NK-92 (cell line): Measurements from ENCODE around the gene ILKAP.
"Not testable (repeated sequence)": the region's sequence is repeated elsewhere in the genome, so short reads cannot be mapped to it uniquely, and the experiment has no call there.

Experiments used
- DNase-seq: peaks from one replicate; lab custom pipeline; 2025; ENCODE audit not compliant: unreplicated experiment; lab: John Stamatoyannopoulos, UW

Gene ILKAP

DNA sequence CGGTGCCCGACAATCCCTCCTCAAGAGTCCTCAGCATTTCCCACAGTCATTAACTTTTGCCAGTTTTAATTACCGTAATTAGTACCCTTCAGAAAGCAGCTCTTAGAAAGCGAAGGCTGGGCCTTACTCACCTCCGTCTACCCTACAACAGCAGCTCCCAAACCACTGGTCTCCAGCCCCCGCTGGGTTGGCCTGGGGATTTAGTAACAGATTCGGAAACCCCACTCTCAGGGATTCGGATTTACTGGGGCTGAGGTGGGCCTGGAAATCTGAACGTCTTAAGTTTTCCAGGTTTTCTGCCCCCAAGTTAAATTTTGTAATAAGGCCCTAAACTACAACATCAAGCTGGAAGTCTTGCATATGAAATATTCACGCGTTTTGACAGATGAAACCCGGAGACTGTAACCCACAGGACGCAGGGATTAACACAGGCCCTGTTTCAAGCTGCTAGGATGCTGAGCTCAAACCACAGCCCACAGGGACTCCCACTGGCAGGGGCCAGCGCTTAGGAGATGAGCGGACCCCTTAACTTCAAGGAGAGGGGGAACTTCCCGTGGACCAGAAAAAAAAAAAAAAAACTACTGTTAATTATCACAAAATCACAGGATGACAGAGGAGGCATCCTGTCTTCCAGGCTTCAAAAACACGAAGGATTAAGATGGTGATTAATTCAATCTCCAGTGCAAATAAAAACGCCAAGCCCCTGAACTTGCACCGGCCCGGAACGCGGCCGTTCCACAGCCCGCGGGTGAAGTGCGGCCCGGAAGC, 985 bp downstream of the ILKAP start:
- DNase-seq: no peak

DNA sequence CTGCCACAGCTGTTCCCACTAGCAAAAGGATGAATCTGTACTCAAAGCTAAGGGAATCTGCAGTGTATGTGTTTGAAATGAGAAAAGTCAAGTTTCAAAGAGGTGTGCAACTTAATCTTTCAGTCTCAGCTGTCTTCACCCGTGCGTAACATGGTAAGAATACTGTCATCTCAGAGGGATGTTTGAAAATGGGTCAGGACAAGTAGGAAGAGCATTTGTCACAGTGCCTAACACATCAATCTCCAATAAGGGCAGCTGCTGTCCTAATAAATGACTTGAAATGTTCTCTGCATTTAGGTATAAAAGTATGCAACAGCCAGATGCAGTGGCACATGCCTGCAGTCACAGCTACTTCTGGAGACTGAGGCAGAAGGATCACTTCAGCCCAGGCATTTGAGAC, 13.1 kb downstream of the ILKAP start:
- DNase-seq: no peak

DNA sequence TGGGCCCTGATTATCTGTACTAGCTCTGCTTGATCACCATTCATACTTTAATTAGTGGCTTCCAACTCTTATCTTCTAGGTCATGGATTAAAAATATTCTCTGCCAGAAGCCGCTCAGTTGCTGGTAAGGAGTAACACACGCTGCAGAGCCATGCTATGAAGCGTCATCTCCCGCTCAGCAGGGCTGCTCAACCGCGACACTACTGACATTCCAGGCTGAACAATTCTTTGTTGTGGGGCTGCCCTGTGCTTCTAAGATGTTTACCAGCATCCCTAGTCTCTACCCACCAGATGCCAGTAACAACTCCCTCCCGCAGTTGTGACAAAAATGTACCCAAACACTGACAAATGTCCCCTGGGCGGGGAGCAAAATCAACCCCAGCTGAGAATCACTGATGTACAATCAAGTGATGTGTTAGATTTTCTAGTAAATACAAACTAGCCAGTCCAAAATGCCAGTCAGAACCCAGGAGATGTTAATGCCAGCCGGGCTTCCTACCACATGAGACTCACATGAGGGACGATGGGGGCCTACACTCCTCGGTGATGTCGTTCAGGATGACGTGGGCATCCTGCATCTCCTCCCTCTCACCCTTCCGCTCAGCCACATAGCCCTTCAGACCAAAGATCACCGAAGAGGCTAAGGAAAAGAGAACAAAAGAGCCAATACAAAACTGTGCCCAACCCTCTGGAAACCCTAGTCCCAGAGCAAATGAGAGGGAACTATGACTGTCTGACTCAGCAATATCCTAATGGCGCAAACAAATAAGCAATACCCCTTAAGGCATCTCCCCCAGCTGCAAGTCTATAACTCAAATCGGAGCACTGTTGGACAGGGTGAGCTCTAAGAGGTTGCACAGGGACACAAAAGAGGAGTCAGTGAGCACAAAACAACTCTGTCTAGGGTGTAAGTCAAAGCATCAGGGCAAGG, 15.6 kb downstream of the ILKAP start:
- no peak for DNase-seq

DNA sequence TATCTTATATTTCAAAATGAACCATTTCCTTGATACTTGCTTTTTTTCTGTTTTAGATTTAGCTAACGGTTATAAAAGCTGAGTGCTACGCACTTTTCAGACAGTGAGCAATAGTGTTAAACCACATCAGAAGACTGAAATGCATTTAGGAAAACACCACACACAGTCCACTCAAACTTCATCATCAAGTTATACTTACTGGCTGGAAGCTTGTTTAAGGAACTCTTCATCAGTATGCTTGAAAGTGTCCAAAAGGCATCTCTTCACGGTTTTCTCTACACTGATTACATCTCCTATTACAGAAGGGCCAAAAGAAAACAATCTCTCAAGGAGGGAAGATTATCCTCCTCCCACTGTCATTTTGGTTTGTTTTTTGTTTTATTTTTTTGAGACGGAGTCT, 19.7 kb downstream of the ILKAP start:
- no peak for DNase-seq

DNA sequence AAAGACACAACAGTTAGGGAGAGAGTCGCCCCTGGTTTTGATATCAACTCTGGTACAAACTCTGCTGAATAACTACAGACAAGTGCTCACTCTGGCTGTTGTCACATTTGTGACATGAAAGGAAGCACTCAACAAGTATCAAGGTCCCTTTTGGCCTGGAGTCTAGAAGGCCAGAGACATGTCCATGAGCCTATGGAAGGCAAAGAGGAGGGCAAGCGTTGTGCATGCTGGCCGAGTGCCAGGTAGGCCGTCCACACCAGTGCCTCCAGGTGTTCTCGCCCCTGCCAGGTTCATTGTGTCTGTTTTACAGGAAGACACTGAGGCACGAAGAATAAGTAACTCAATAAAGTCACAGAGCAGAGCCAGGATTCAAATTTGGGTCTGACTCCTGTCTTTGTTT, 21.1 kb downstream of the ILKAP start:
- DNase-seq: no peak

DNA sequence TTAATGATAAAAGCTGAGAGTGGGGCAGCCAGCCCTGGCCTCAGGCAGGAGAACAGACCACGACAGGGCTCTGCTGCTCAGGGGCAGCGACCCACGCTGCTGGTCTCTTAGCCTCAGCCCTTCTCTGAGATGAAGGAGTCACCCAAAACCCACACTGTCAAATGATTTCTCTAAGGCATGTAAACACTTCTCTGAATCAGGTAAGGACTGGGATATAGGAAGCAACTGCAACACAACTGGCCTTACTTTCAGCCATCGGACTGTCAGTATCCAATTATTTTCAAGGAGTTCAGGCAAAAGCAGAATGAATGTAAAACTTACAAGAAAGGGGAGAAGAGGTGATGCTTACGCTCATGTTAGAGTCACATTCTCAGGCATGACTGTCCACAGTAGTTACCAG, 22.9 kb downstream of the ILKAP start:
- no peak for DNase-seq

DNA sequence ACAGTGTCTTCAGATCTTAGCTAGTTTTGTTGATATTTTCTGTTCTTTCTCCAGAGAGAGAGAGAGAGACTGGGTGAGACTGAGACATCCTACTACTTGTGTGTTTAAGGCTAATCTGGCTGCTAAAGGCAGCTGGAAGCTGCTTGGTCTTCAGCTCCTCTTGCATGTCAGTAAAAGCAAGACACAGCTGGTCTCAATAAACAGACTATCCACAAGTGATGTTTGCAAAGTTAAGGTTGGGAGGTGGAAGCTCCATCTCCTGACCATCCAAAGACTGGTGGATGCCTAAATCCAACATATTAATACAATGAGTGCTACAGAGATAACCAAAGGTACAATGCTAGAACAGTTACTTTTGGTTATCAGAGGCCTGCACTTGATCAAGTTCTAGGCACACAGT, 26.9 kb downstream of the ILKAP start:
- no peak for DNase-seq

DNA sequence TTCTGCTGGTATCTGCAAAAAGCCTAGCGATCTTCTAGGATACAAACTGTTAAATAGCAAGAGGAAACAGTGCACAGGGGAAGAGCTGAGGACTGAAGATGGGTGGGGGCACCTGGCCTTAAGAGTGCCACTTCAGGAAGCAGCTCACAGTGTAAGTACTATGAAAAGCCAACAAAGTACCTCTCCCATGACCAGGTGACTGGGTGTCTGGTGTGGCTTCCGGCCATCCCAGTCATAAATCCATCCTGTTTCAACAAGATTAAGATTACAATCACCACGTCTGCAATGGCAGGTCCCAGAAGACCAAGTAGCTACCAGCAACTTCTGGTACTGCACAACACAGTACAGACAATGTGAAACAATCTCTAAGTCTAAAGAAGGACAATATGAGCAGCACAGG, 28.8 kb downstream of the ILKAP start:
- DNase-seq: no peak

DNA sequence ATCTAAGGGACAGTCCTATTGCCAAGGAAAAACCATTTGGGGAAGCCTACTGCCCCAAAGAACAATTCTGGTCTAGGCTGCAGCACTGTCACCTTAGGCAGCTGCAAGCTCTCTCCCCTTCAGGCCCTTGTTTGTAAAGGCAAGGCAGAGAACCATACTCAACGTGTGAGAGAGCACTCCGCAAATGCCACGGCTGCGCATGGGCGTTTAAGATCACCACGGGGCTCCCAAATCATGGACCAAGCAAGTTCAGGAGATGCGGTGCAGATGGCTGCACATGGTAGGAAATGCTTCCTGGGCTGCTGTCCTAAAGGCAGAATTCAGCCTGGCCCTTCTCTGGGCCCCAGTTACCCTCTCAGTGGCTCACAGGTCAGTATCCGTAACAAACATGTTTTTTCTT, 29.2 kb downstream of the ILKAP start:
- no peak for DNase-seq

DNA sequence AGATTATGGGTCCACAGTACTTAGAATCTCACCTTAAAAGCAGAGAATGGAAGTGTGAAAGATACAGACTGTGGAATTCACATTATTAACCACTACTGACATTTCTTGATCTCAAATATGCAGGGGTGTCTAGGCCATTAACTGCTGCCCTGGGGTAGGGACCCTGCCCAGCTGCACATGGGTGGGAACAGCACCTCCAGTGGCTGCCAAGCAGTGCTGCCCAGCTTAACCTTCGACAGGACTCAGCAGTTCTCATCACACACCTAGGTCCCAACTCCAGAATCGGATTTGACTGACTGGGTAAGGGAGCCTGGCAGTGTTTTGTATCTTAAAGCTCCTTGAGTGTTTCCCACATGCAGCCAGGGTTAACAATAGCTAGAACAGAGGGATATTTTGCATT, 29.8 kb downstream of the ILKAP start:
- no peak for DNase-seq

DNA sequence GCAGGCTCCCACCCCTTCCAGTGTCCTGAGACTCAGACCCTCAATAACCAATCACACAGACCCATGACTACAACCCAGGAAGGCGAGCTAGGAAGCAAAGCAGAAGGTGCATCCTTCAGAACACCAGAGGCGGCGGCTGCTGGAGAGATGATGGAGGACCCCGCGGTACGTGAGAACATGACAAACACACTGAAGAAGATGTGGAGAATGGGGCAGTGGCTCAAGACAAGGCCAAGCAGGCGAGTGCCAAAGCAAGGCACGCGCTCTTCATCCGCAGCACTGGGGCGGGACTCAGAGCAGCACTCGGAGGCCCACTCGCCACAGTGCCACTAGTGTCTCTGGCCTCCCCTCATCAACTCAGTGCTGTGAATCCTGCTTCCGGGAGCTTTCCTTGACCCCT, 31.1 kb downstream of the ILKAP start:
- DNase-seq: no peak

DNA sequence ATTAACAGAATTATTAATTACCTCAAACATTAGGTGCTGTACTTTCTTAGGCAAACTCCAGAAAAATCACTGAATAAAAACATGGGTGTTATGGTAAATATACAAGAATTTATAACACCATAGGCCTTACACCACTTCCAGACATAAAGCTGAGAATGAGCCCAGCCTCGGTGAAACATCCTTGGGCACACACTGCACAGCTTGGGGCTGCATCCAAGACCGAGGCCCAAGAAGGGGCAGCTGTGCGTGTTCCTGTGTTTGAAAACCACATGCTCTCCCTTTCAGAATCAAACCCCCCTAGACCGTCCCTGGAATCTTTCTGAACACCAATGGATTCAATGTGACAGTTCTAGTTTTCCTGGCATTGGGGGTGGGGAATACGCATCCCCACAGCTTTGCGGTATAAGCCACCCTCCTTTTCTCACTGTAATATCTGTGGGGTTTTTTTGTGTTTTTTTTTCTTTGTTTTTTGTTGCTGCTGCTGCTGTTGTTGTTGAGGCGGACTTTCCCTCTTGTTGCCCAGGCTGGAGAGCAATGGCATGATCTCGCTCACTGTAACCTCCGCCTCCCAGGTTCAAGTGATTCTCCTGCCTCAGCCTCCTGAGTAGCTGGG, 31.8 kb downstream of the ILKAP start:
- DNase-seq: no peak

DNA sequence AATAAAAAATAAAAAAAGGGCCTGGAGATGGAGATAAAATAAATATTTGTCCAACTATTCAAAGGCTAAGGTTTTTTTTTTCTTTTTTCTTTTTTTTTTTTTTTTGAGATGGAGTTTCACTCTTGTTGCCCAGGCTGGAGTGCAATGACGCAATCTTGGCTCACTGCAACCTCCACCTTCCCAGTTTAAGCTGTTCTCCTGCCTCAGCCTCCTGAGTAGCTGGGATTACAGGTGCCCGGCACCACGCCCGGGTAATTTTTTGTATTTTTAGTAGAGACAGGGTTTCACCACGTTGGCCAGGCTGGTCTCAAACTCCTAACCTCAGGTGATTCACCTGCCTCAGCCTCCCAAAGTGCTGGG, 32.4 kb downstream of the ILKAP start:
- not testable (repeated sequence) for DNase-seq

DNA sequence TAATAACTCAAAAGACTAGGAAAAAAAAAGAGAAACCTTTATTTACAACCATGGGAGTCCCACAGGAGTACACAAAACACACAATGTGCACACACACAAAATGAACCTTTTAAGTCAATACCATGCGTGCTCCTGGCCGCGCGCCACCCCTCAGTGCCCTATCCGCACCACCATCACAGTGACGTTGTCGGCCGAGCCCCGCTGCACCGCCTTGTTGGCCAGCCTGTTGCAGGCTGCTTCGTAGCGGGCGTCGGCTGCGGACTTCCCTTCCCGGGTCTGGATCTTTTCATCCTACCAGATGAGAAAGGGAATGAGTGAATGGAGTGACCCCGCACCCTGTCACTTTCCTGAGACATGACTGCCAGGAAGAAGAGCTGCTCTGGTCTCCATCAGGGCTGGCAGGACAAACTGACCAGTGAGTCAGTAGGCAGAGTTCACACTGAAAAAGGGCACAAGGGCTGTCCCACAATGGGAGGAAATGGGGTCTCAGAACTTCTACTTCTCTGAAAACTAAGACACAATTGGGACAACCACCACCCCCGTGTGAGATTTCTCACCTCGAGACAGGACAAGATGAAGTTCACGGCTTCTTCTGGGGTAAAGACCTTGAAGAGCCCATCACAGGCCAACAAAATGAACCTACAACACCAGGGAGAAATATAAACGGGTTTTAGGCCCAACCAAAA, 33.0 kb downstream of the ILKAP start:
- no peak for DNase-seq

DNA sequence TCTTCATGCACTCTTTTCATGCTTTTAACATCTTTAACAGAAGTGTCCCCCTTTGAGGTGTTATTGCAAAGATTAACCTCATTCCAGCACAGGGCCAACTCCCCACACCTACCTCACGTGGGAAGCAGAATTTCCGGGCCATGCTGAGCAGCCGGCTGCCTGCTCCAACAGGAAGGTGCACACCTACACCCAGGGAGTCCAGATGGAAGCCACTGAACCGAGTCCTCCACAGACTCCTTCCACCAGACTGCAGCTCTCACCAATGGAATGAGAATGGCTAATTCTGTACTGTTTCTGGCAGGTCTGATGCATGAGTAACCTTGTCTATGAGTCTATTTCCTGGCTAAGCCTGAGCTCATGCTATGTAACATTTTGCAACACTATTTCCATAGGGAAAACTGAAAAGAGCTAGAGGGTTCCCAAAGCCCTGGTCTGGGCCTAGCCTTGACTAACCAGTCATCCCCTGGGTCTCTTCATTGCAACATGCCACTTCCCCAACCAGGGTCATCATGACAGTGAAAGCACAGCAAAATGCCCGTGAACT, 33.7 kb downstream of the ILKAP start:
- DNase-seq: no peak

DNA sequence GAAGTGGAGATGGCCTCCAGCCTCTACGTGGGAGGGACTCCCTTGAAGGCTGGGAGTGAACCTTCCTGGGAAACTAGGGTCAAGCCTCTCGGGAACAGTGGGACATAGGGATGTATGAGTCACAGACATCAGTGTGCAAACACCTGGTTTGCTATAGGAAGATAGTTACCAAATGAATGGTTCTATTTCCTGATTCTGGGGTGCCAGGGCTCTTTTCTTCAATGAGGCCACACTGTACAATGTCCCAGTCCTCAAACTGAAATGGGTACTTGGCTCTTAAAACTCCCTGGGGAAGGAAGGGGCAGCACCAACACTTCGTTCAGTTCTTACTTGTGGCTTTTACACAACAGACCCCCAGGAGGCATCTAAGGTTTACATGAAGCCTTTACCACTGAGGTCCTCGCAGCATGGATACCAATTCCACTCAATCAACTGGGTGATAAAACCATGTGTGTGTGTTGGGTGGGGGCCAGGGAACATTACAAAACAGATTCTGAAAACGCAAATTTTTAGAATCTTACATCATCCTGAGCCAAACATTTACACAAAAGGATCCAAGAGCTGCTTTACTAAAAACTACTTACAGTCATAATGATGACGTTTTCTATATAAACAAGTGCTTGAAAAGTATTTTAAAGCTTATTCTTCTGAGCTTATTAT, 34.3 kb downstream of the ILKAP start:
- no peak for DNase-seq

DNA sequence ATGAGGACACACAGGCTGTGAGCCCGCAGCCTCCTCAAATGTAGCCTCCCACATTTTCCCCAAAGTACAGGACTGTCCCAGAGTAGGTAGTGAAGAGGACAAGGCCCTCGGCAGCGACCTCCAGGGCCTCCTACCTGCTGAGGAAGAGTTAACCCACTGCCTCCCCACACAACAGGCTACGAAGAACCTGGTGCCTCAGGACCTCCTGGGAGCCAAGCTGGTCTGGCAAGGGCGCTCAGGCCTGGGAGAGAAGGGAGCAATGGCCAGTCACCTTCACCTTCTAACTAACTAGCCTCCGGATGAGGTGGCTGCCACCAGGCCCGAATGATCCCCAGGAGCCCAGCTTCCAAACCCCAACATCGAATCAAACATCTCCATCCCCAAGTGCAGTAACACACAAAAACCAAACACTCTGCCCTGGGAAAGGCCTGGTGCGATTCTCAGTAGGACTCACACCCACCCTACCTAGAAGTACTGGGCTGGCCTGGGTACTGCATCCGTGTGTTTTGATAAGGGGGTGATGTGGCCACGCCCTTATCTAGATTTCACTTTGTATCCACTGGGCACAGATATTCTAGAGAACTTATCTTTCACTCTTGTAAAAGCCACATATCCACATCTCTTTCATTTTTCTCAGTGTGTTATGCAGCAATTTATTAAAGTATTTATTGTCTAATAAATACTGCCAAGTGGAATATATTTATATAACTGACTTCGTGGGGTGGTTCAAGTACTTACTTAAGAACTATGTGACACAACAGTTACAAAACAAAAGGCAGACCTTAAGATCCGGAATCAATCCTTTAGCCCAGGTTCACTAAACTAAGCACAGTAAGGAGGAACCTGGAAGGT, 35.1 kb downstream of the ILKAP start:
- no peak for DNase-seq

DNA sequence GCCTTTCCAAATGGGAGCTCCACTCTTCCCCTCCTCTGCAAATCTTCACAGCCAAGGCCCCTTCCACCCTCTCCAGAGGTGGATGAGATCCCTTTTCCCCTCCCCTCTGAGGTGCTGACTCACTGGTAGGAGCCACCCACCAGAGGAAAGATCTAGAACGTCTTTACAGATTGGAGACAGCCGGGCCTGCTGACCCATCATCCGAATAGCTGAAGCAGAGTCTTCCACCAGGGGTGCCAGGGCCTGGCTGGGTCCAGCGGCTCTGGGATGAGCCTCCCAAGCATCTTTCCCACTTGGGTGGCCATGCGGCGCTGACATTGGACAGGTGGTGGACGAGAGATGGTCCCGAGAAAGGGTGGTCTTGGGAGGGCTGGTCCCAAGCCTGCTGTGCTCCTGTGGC, 35.7 kb downstream of the ILKAP start:
- DNase-seq: no peak

DNA sequence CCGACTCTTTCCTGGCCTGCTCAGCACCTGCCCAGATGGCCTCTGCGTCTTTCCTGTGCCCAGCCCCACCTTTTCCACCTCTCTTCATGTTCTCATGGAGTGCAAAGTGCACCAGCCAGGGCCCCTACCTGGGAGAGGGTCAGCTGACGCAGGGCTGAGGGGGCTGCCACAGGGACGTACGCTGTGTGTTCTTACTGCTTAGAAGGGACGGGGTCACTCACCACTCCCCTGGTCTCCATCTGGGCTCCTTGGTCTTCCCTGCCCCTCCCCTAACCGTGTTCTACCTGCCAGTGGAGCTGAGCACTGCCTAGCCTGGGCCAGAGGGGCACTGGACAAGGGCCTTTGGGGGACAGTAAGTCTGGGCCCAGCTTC, 36.2 kb downstream of the ILKAP start:
- no peak for DNase-seq
